HepG2 (cell line): ENCODE results near the gene STMN3. TPM values are rescaled to one million over a fixed set of nuclear protein-coding genes. Genes with fewer than 3 reads are reported as not detected.
A peak's percentile ranks its signal among the peaks of the same experiment; 100 is the strongest.

ENCODE experiments used
- ATAC-seq: fragments of 200-7000 bp; cut with Tn5 transposase; 3 replicates; pipeline ENCODE4 v1.9.1; 2020; ENCODE audit warnings: mild to moderate bottlenecking, moderate library complexity
- Bru-seq: library from RNA; stranded (reverse); fragments of 400-500 nt; gene quantifications from one replicate; lab custom pipeline; 2021; lab: Mats Ljungman, UMichigan
- BruChase-seq, 2 experiments: library from RNA; stranded (reverse); fragments of 400-500 nt; gene quantifications; one replicate each; lab custom pipeline; 2021; lab: Mats Ljungman, UMichigan
- BruUV-seq: library from RNA; stranded (reverse); fragments of 400-500 nt; replicated peaks from 2 replicates; lab custom pipeline; 2021; lab: Mats Ljungman, UMichigan
- CTCF ChIA-PET: fragments of 300-600 bp; formaldehyde crosslinking; extraction: SDS; loops from one replicate; lab custom pipeline; 2021; ENCODE audit warnings: low total read pairs, inconsistent platforms, low intra/inter-chr PET ratio; lab: Yijun Ruan, JAX
- POLR2A ChIA-PET: fragments of 350-600 bp; sonication (Branson Sonifier 250); formaldehyde crosslinking; loops from one replicate; lab custom pipeline; 2020; ENCODE audit warnings: antibody characterized with exemption, inconsistent platforms; lab: Yijun Ruan, JAX
- DNase-seq: peaks from one replicate; pipeline ENCODE4 v3.0.0-alpha.2; 2015; ENCODE audit warnings: low spot score
- FAIRE-seq: peaks from 3 replicates; lab custom pipeline; 2011; peaks lifted over from hg19 to GRCh38; lab: Jason Lieb, UNC
- H2AFZ ChIP-seq: one replicate; pipeline ENCODE4 v1.6.1; 2011; ENCODE audit warnings: low read length, inconsistent platforms
- H3K27ac ChIP-seq: fragments of 300-600 bp; 3 replicates; pipeline ENCODE4 v1.8.0; 2011; ENCODE audit warnings: mixed run types, mild to moderate bottlenecking, mixed read lengths, low read length, inconsistent platforms; ENCODE audit not compliant: insufficient read depth; ENCODE audit errors: extremely low read length
- H3K27me3 ChIP-seq, 2 experiments: fragments of 200-600 bp in 1 of 2; 2 replicates in 1 of 2; 3 replicates in 1 of 2; pipeline versions ENCODE4 v1.6.0 to v1.8.0; 2011; ENCODE audit warnings: low read length in 2 of 2, mild to moderate bottlenecking in 2 of 2, moderate library complexity in 2 of 2, inconsistent platforms in 1 of 2; ENCODE audit not compliant: insufficient read depth in 2 of 2, control insufficient read depth in 1 of 2
- H3K36me3 ChIP-seq, 2 experiments: fragments of 200-600 bp in 1 of 2; replicated peaks in 1 of 2; 2 replicates in 1 of 2; 3 replicates in 1 of 2; pipeline versions ENCODE4 v1.5.1 to v1.8.0; 2011; ENCODE audit warnings: low read length in 2 of 2, inconsistent platforms in 1 of 2; ENCODE audit not compliant: insufficient read depth in 2 of 2, control insufficient read depth in 1 of 2
- H3K4me1 ChIP-seq: 2 replicates; pipeline ENCODE4 v1.5.1; 2012; ENCODE audit warnings: low read length, inconsistent platforms; ENCODE audit not compliant: insufficient read depth
- H3K4me2 ChIP-seq: 2 replicates; pipeline ENCODE4 v1.6.0; 2011; ENCODE audit warnings: low read depth, low read length, inconsistent platforms
- H3K4me3 ChIP-seq, 3 experiments: fragments of 200-600 bp in 1 of 3; sonication (generic), shearing (Covaris generic) in 1 of 3; replicated peaks in 1 of 3; 2 replicates each; pipeline ENCODE4 v1.5.1; 2011 to 2016; ENCODE audit warnings: low read length in 3 of 3, inconsistent platforms in 2 of 3, low read depth in 2 of 3, mild to moderate bottlenecking in 2 of 3, control low read depth in 1 of 3, mixed read lengths in 1 of 3; ENCODE audit not compliant: insufficient read depth in 1 of 3
- H3K79me2 ChIP-seq: one replicate; pipeline ENCODE4 v1.6.1; 2011; ENCODE audit warnings: low read length, inconsistent platforms; ENCODE audit not compliant: insufficient read depth
- H3K9ac ChIP-seq: 2 replicates; pipeline ENCODE4 v1.6.0; 2011; ENCODE audit warnings: mild to moderate bottlenecking, low read depth, low read length, inconsistent platforms; ENCODE audit not compliant: insufficient read depth
- H3K9me3 ChIP-seq: 2 replicates; pipeline ENCODE4 v1.5.1; 2012; ENCODE audit warnings: mild to moderate bottlenecking, low read length
- H4K20me1 ChIP-seq: 2 replicates; pipeline ENCODE4 v1.6.0; 2011; ENCODE audit warnings: inconsistent platforms, mild to moderate bottlenecking, low read length, moderate library complexity; ENCODE audit not compliant: insufficient read depth
- BRCA1 ChIP-seq: sonication (generic); formaldehyde crosslinking; IDR thresholded peaks from 2 replicates; pipeline ENCODE4 v1.4.0; 2020; ENCODE audit warnings: missing genetic modification reagents
- CBX1 ChIP-seq: IDR thresholded peaks from one replicate; pipeline ENCODE4 v1.6.1; 2016; ENCODE audit warnings: antibody characterized with exemption, low read depth
- DRAP1 ChIP-seq: IDR thresholded peaks from 2 replicates; pipeline ENCODE4 v1.6.1; 2016; ENCODE audit warnings: missing genetic modification reagents, missing compliant biosample characterization
- GRHL1 ChIP-seq: sonication (generic); formaldehyde crosslinking; conservative IDR thresholded peaks from 2 replicates; pipeline ENCODE4 v1.8.0; 2022; ENCODE audit warnings: missing genetic modification reagents
- GTF3A ChIP-seq: sonication (generic); formaldehyde crosslinking; conservative IDR thresholded peaks from 2 replicates; pipeline ENCODE4 v1.4.0; 2020; ENCODE audit warnings: mild to moderate bottlenecking, missing genetic modification reagents
- MYPOP ChIP-seq: sonication (generic); formaldehyde crosslinking; IDR thresholded peaks from 2 replicates; pipeline ENCODE4 v1.8.1; 2023; ENCODE audit warnings: mild to moderate bottlenecking, moderate library complexity, missing genetic modification reagents
- NFIB ChIP-seq: sonication (generic); formaldehyde crosslinking; IDR thresholded peaks from 2 replicates; pipeline ENCODE4 v1.9.0; 2021; ENCODE audit warnings: missing genetic modification reagents, mild to moderate bottlenecking, borderline replicate concordance
- NPAS2 ChIP-seq: sonication (generic); formaldehyde crosslinking; IDR thresholded peaks from 2 replicates; pipeline ENCODE4 v1.8.0; 2022; ENCODE audit warnings: mild to moderate bottlenecking, missing genetic modification reagents, borderline replicate concordance
- TP53 ChIP-seq: sonication (generic); formaldehyde crosslinking; conservative IDR thresholded peaks from 2 replicates; pipeline ENCODE4 v1.4.0; 2020; ENCODE audit warnings: missing genetic modification reagents
- ZNF160 ChIP-seq: sonication (generic); formaldehyde crosslinking; IDR thresholded peaks from 2 replicates; pipeline ENCODE4 v1.8.0; 2022; ENCODE audit warnings: mild to moderate bottlenecking, inconsistent platforms, missing genetic modification reagents
- ZNF17 ChIP-seq: sonication (generic); formaldehyde crosslinking; IDR thresholded peaks from 2 replicates; pipeline ENCODE4 v1.5.0; 2020; ENCODE audit warnings: mild to moderate bottlenecking, missing genetic modification reagents
- ZNF207 ChIP-seq: fragments of 450-650 bp; IDR thresholded peaks from 2 replicates; pipeline ENCODE4 v1.6.1; 2016; ENCODE audit warnings: antibody characterized with exemption, borderline replicate concordance
- ZNF432 ChIP-seq: sonication (generic); formaldehyde crosslinking; IDR thresholded peaks from 2 replicates; pipeline ENCODE4 v1.5.0; 2020; ENCODE audit warnings: missing genetic modification reagents, mild to moderate bottlenecking, borderline replicate concordance
- ZSCAN9 ChIP-seq: IDR thresholded peaks from 2 replicates; pipeline ENCODE4 v1.6.1; 2016; ENCODE audit warnings: borderline replicate concordance
- WGBS: methylation state at CpG from one replicate; pipeline ENCODE4 v1.1.6; 2017; ENCODE audit warnings: low lambda C conversion rate; 5-methylcytosine and 5-hydroxymethylcytosine counted together
- in situ Hi-C: cut with HindIII; loops from 2 replicates; pipeline ENCODE4 v1.10.0; 2017; ENCODE audit warnings: low pct_unique_long_range_greater_than_20kb; ENCODE audit not compliant: extremely low pct_ligation_motif_present
- intact Hi-C: fragments of 100-400 bp; cut with micrococcal nuclease; formaldehyde crosslinking; loops from one replicate; pipeline ENCODE4 v1.10.0; 2022; ENCODE audit not compliant: unreplicated experiment
- long read RNA-seq, 2 experiments: library from RNA in 1 of 2; library from polyadenylated mRNA in 1 of 2; stranded (forward) in 1 of 2; unstranded in 1 of 2; transcript quantifications; one replicate each; pipeline ENCODE4 v2.0.0, GENCODE V29; 2019 to 2022
- polyA minus RNA-seq, 3 experiments: library from RNA; depleted of rRNA, polyadenylated mRNA; stranded (reverse); fragments of >200 nt; gene quantifications; 2 replicates each; pipeline ENCODE4 v1.2.3, GENCODE V29; 2011; ENCODE audit warnings: low replicate concordance in 1 of 3
- polyA plus RNA-seq, 8 experiments: library from polyadenylated mRNA; depleted of rRNA in 3 of 8; stranded (reverse) in 7 of 8; unstranded in 1 of 8; fragments of >200 nt; fragmentation: Illumina TruSeq in 4 of 8; extraction: Trizol in 4 of 8; gene quantifications; 2 replicates each; pipeline versions ENCODE4 v1.2.1 to v1.2.3, GENCODE V29; 2011 to 2016; ENCODE audit warnings: low read depth in 4 of 8, missing spikeins in 1 of 8, mixed read lengths in 1 of 8; ENCODE audit not compliant: insufficient read depth in 1 of 8
- total RNA-seq, 5 experiments: library from RNA; depleted of rRNA; stranded (reverse); fragments of >200 nt; fragmentation: Illumina TruSeq; extraction: Trizol; gene quantifications; 2 replicates each; pipeline ENCODE4 v1.2.3, GENCODE V29; 2016; ENCODE audit warnings: low read depth in 1 of 5

STMN3 gene
- total RNA-seq (2016; rRNA removed; fragmentation: Illumina TruSeq; extraction: Trizol), result 28.1 and 48.3 TPM in 2 replicates
- total RNA-seq (2016; cell fraction: cytosol; rRNA removed; fragmentation: Illumina TruSeq; extraction: Trizol; ENCODE audit: low read depth), result 9.7 and 10.6 TPM in 2 replicates
- 26.7 and 50.6 TPM in 2 replicates for total RNA-seq (2016; cell fraction: insoluble cytoplasmic fraction; rRNA removed; fragmentation: Illumina TruSeq; extraction: Trizol)
- total RNA-seq (2016; cell fraction: membrane; rRNA removed; fragmentation: Illumina TruSeq; extraction: Trizol), result 20.0 and 20.9 TPM in 2 replicates
- 36.8 and 43.1 TPM in 2 replicates for total RNA-seq (2016; cell fraction: nucleus; rRNA removed; fragmentation: Illumina TruSeq; extraction: Trizol)
- polyA plus RNA-seq (2011; rRNA removed), result 21.0 and 28.5 TPM in 2 replicates
- polyA plus RNA-seq (2011; cell fraction: cytosol; rRNA removed), result 22.7 and 33.5 TPM in 2 replicates
- polyA plus RNA-seq (2011; cell fraction: nucleus; rRNA removed), result 98.2 and 123 TPM in 2 replicates
- 13.1 and 18.3 TPM in 2 replicates for polyA plus RNA-seq (2012)
- 10.7 and 12.2 TPM in 2 replicates for polyA plus RNA-seq (2016; cell fraction: cytosol; fragmentation: Illumina TruSeq; extraction: Trizol; ENCODE audit: low read depth)
- 28.3 and 29.5 TPM in 2 replicates for polyA plus RNA-seq (2016; cell fraction: insoluble cytoplasmic fraction; fragmentation: Illumina TruSeq; extraction: Trizol; ENCODE audit: low read depth)
- 16.2 and 16.7 TPM in 2 replicates for polyA plus RNA-seq (2016; cell fraction: membrane; fragmentation: Illumina TruSeq; extraction: Trizol; ENCODE audit: low read depth)
- polyA plus RNA-seq (2016; cell fraction: nucleus; fragmentation: Illumina TruSeq; extraction: Trizol; ENCODE audit: insufficient read depth, low read depth), result 84.0 and 90.0 TPM in 2 replicates
- 1.7 and 23.2 TPM in 2 replicates for polyA minus RNA-seq (2011; rRNA and poly(A)+ RNA removed; ENCODE audit: low replicate concordance)
- 8.5 and 11.0 TPM in 2 replicates for polyA minus RNA-seq (2011; cell fraction: cytosol; rRNA and poly(A)+ RNA removed)
- polyA minus RNA-seq (2011; cell fraction: nucleus; rRNA and poly(A)+ RNA removed), result 3.3 and 5.6 TPM in 2 replicates
- percentile 39 among the genes with signal in this experiment for Bru-seq, nascent RNA
- percentile 55 among the genes with signal in this experiment for BruChase-seq, experiment 1, labeled RNA remaining after a 6-hour chase
- BruChase-seq, experiment 2, labeled RNA remaining after a 2-hour chase, result percentile 48 among the genes with signal in this experiment
- long read RNA-seq, experiment 1, partial matches to known transcripts, result 1 of 7 reads
- long read RNA-seq, experiment 1, other reads (novel, unspliced or antisense), result 3 of 7 reads
- long read RNA-seq, experiment 2, transcript STMN3-201 (5 exons, 2,255 nt), result major isoform, 18 of 52 reads
- long read RNA-seq, experiment 2, partial matches to known transcripts, result 6 of 52 reads
- long read RNA-seq, experiment 2, other reads (novel, unspliced or antisense), result 28 of 52 reads

- peak within 1 kb of the TSS; percentile 66 to 83 (median 80) for H3K4me3 ChIP-seq
- no peaks in the 10 kb centered on the region for H3K9me3 ChIP-seq
- intact Hi-C loops (loop anchor here (10.0 kb wide), 1 partner anchor 119 kb away; the partner anchor contains the start of gene PTK6), in situ Hi-C loops (no loop called here)
- BruUV-seq, result no TSS peak
- H3K27ac ChIP-seq, result peak within 1 kb of the TSS; percentile 64
- peaks cover 6% of the 10 kb centered on the region for H3K79me2 ChIP-seq
- H3K27me3 ChIP-seq, result no peaks in the 10 kb centered on the region
- H3K4me1 ChIP-seq, result peaks cover 35% of the 10 kb centered on the region
- ChIA-PET POLR2A (interaction anchor here (0.6 to 4.3 kb wide), 9 partner anchors 11 to 409 kb away, joined by 3 to 58 read pairs (median 4); partner anchors contain the start of genes GMEB2, HELZ2, TCEA2 and UCKL1), CTCF (no interaction called here)
- peaks cover 3% of the 10 kb centered on the region; the same call in 1 of the 2 replicates for H4K20me1 ChIP-seq
- no peaks in the 10 kb centered on the region; a peak in 1 of 5 replicates for H3K36me3 ChIP-seq
- H3K4me2 ChIP-seq, result peak within 1 kb of the TSS; percentile 80
- FAIRE-seq (peak; percentile 51), DNase-seq (peak; percentile 82), ATAC-seq (peak; percentile 67)
- peak within 1 kb of the TSS; percentile 64 for H3K9ac ChIP-seq
- 7% methylated on average over 40 of the region's 73 CpGs for WGBS
- no peak within 1 kb of the TSS for H2AFZ ChIP-seq
- TF ChIP-seq CBX1, result peak; percentile 53
- TF ChIP-seq ZNF207, result no peak
- peak; percentile 85 for TF ChIP-seq ZNF160 (CRISPR knock-in tag)
- TF ChIP-seq BRCA1 (CRISPR knock-in tag), result peak; percentile 97
- TF ChIP-seq TP53 (CRISPR knock-in tag), result peak; percentile 91; the same call in 1 of the 2 replicates
- TF ChIP-seq DRAP1 (CRISPR knock-in tag), result peak; percentile 78
- TF ChIP-seq NFIB (CRISPR knock-in tag), result no peak; the same call in 1 of the 2 replicates
- TF ChIP-seq ZSCAN9 (CRISPR knock-in tag), result peak; percentile 100
- TF ChIP-seq ZNF432 (CRISPR knock-in tag), result no peak
- TF ChIP-seq ZNF17 (CRISPR knock-in tag), result no peak
- TF ChIP-seq GTF3A (CRISPR knock-in tag), result 0 out of 2 replicates have a peak, but pooled peaks have one; percentile 85
- TF ChIP-seq MYPOP (CRISPR knock-in tag), result peak; percentile 94; the same call in 1 of the 2 replicates
- no peak; the same call in 1 of the 2 replicates for TF ChIP-seq GRHL1 (CRISPR knock-in tag)
- 0 out of 2 replicates have a peak, but pooled peaks have one; percentile 53 for TF ChIP-seq NPAS2 (CRISPR knock-in tag)
Observed at GRCh38 chr20:63653041-63653973, at the start of gene STMN3. Gene STMN3 (minus strand): TSS chr20:63653424. CDS start chr20:63653345, 79 bp downstream.
